UCSD-AML1 (cell line): ENCODE results near the gene CMIP.
"Not testable (repeated sequence)": the region's sequence is repeated elsewhere in the genome, so short reads cannot be mapped to it uniquely, and the experiment has no call there.

Experiments
- DNase-seq: peaks from one replicate; lab custom pipeline; 2025; ENCODE audit not compliant: unreplicated experiment; lab: John Stamatoyannopoulos, UW

CMIP gene

GRCh38 chr16:81421126-81421525, 23.5 kb upstream of the CMIP start:
- DNase-seq, result no peak

- DNase-seq, result no peak
Measured at GRCh38 chr16:81421536-81421935, 23.1 kb upstream of the CMIP start.

GRCh38 chr16:81422153-81422552, 22.5 kb upstream of the CMIP start:
- DNase-seq, result not testable (repeated sequence)

- DNase-seq, result no peak
Measured at GRCh38 chr16:81424771-81425170, 19.8 kb upstream of the CMIP start.

- no peak for DNase-seq
Measured at GRCh38 chr16:81427219-81427618, 17.4 kb upstream of the CMIP start.

GRCh38 chr16:81429045-81429521, 15.5 kb upstream of the CMIP start:
- peak; percentile 58 for DNase-seq

- DNase-seq, result no peak
Measured at GRCh38 chr16:81431554-81432353, 12.9 kb upstream of the CMIP start.

GRCh38 chr16:81432937-81433557, 11.6 kb upstream of the CMIP start:
- DNase-seq, result no peak

- DNase-seq, result no peak
Measured at GRCh38 chr16:81435103-81435502, 9.5 kb upstream of the CMIP start.

- DNase-seq, result no peak
Measured at GRCh38 chr16:81435567-81435966, 9.0 kb upstream of the CMIP start.

- no peak for DNase-seq
Measured at GRCh38 chr16:81436386-81436785, 8.2 kb upstream of the CMIP start.

GRCh38 chr16:81437865-81438264, 6.7 kb upstream of the CMIP start:
- DNase-seq, result no peak

GRCh38 chr16:81440888-81441761, 3.5 kb upstream of the CMIP start:
- no peak for DNase-seq

- DNase-seq, result no peak
Measured at GRCh38 chr16:81442220-81442915, 2.2 kb upstream of the CMIP start.

- DNase-seq, result no peak
Measured at GRCh38 chr16:81442916-81443687, 1.5 kb upstream of the CMIP start.

- no peak for DNase-seq
Measured at GRCh38 chr16:81443688-81444447, 740 bp upstream of the CMIP start.

- DNase-seq, result peak; percentile 40
Measured at GRCh38 chr16:81445143-81445961, 744 bp downstream of the CMIP start.
